MM.1S (cell line): ENCODE data around the gene AAMDC.
"Not testable (repeated sequence)": the region's sequence is repeated elsewhere in the genome, so short reads cannot be mapped to it uniquely, and the experiment has no call there.

Experiments used
- EZH2 ChIP-seq: fragments of 300-600 bp; sonication (generic); optimal IDR thresholded peaks from 2 replicates; pipeline ENCODE3; 2017; ENCODE audit warnings: low read depth, mild to moderate bottlenecking, antibody characterized with exemption, low read length, mixed read lengths
- EZH2phosphoT487 ChIP-seq: fragments of 300-600 bp; sonication (generic); IDR thresholded peaks from 2 replicates; pipeline ENCODE4 v1.6.1; 2018; ENCODE audit warnings: antibody characterized with exemption, low read length
- TF ChIP-seq, protein P1 (sequence below): fragments of 300-600 bp; sonication (generic); IDR thresholded peaks from 2 replicates; pipeline ENCODE4 v1.5.1; 2016; ENCODE audit warnings: antibody characterized with exemption, low read length, mixed read lengths

DNA sequence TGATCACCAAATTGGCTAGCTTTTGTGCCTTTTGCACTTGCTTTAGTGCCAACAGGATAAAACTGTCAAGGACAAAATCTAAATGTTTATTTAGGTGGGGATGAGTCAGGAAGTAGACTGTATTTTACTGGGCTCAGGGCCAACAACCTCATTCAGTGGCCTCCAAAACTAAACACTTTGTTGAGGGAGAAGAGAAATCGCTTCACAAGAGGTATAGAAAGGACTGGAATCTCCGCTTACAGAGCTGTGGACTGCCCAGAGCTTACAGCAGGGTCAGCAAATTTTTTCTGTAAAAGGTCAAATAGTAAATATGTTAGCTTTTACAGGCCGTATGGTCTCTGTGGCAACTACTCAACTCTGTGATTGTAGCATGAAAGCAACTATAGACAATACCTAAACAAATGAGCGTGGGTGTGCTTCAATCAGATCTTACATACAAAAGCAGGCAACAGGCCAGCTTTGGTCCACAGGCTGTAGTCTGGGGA, 93.4 kb downstream of the AAMDC start:
- TF ChIP-seq, protein P1, sequence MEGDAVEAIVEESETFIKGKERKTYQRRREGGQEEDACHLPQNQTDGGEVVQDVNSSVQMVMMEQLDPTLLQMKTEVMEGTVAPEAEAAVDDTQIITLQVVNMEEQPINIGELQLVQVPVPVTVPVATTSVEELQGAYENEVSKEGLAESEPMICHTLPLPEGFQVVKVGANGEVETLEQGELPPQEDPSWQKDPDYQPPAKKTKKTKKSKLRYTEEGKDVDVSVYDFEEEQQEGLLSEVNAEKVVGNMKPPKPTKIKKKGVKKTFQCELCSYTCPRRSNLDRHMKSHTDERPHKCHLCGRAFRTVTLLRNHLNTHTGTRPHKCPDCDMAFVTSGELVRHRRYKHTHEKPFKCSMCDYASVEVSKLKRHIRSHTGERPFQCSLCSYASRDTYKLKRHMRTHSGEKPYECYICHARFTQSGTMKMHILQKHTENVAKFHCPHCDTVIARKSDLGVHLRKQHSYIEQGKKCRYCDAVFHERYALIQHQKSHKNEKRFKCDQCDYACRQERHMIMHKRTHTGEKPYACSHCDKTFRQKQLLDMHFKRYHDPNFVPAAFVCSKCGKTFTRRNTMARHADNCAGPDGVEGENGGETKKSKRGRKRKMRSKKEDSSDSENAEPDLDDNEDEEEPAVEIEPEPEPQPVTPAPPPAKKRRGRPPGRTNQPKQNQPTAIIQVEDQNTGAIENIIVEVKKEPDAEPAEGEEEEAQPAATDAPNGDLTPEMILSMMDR = not testable (repeated sequence)
- not testable (repeated sequence) for TF ChIP-seq EZH2, EZH2phosphoT487
